Measurements from ENCODE around the gene USP37.

USP37 gene

DNA sequence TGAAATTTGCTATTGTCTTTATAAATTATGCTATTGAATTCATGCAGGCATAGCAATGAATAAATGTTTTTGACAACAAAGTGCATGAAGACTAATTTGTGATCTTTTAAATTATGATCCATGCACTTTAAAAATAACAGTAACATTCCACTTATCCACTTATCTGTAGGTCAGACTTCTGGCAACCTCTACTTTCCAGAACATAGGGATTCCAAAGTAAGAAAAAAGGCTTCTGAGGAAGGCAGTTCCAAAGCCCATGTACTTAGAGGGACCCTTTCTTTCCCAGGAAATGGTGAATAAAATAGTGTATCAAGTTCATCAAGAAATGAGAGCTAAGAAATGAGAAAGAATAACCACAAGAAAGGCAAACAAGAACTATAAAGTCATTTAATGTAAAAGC, 90.9 kb downstream of the USP37 start:
- no peak for DNase-seq (ENCODE audit: low read depth in 2 of 2)

DNA sequence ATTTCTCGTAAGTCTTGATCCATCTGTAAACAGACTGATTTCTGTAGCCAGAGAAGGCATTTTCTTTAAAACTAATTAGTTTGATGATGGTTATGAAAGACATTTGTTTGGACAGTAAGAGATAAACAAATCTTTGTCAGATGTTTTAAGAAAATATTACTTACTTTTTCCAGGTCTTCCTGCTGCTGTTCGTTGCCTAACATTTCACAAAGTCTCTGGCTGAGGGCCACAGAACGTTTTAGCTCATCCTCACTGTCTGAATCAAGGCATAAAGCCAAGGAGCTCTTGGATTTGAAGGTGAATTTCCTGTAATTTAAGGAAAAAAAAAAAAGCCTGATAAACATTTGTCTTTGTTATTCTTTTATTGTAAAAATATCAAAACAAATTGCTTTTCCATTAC, 91.5 kb downstream of the USP37 start:
- DNase-seq (ENCODE audit: low read depth in 2 of 2), result no peak

DNA sequence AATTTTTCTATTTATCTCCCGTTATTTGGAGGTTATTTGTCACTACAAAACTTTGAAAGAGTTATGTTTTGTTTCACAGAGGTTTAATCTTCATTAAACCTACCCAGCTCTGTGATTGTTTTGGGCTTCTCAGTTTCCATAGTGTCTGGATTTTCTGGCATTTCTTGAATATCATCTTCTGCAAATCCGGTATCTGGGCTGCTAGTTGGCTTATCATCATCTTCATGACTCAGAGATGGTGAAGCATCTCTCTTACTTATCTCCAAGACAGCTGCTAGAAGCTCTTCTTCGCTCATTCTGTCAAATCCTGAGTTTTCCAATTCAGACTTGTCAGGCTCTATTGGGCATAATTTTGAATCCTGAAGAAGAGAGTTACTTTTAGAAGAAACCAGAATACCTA, 93.6 kb downstream of the USP37 start:
- no peak for DNase-seq (ENCODE audit: low read depth in 2 of 2)

DNA sequence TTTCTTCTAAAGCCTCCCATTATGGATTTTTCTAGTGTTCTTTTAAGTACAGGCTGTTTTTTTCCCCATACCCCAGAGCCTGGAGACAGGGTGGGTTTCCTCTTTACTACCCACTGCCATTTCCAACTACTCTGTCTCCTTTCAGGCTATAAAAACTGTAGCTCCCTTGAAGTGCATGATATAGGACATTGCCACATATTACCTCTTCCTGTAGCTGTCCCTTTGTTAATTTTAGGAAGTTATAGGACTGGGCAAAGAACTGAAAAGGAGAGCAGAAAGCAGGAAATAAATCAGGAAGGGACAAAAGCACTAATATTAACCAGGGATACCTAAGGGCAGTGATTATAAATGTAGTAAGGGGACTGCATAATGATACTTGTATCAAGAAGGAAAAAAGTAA, 95.2 kb downstream of the USP37 start:
- no peak for DNase-seq (ENCODE audit: low read depth in 2 of 2)

DNA sequence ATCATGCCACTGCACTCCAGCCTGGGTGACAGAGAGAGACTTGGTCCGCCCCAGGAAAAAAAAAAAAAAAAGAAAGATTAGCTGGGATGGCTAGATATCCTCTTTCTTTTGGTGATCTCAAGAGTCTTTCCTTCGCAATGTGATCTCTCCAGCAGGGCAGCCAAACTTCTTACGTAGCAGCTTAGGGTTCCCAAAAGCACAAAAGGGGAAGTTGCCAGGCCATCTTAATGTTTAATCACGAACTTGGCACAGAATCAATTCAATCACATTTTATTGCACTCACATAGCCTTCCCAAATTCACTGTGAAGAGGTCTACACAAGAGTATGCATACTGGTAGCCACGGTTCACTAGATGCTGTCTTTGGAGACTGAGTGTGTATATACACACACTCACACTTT, 96.2 kb downstream of the USP37 start:
- DNase-seq (ENCODE audit: low read depth in 2 of 2), result no peak

DNA sequence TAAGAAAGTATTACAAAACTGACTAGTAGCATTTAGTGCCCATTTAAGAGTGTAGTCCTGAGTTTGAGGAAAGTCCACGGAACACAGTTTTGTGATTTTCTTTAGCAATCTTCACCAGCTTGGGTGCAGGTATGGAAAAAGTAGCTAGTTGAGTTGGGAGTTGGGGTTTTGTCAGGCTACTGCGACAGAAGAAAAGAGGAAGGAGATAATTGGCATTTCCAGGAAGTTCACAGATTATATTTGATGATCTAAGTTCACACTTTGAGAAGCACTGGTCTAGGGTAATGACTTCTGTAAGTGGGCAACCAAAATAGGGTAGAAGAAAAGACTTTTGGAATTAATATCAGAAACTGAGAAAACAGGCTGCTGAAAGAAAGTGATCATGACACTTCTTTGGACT, 97.1 kb downstream of the USP37 start:
- no peak for DNase-seq (ENCODE audit: low read depth in 2 of 2)

DNA sequence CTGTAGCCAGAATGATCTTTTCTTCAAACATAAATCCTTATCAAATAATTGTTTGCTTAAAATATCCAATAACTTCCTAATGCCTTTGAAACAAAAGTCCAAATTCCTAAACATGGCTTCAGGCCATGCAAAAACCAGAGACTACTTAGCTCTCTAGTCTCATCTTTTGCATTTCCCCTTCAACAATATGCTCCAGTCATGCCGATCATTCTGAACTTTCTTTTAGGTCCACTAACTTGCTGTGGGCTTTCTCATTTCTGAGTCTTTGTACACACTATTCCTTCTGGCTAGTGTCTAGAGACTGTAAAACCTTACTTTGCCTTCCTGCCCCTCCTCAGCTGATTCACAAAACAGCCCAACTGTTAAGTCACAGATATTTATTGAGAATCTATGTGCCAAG, 97.7 kb downstream of the USP37 start:
- DNase-seq (ENCODE audit: low read depth in 2 of 2), result no peak

DNA sequence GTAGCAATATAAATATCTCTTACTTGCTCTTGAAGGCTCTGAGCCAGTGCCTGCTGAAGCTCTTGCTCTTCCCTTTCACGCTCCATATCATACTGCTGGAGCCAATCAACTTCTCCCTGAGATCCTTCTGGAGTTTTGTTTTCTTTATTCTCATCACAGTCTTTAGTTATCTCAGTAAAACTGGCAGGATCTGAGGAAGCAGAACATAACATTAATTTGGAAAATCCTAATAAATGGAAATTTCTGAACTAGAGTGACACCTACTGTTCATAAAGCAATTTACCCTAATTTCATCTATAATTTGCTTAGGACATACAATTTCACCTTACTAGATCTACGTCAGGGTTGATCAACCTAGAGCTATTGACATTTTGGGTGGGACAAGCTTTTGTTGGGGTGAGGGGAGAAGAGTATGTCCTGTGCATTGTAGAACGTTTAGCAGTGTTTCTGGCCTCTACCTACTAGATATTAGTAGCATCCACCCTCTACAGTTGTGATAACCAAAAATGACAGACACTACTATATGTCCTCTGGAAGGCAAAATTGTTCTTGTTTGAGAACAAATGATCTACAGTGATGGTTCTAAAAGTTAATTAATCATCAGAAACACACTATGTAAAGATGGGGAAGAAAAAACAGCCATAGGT, 102.0 kb downstream of the USP37 start:
- DNase-seq (ENCODE audit: low read depth in 2 of 2), result no peak

DNA sequence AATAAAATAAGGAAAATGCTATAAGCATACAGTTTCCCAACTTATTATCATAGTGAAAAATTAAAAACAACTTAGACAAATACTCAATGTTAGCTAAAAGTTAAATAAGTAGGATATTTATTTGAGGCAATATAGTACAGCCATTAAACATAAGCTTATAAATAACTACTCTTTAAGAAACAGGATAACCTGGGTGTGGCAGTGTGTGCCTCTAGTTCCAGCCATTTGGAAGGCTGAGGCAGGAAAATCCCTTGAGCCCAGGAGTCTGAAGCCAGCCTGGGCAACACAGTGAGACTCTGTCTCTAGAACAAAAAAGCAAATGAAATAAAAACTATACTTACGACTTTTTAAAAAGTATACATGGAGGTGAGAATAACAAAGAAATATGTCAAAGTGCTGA, 109.6 kb downstream of the USP37 start:
- no peak for DNase-seq (ENCODE audit: low read depth in 2 of 2)

DNA sequence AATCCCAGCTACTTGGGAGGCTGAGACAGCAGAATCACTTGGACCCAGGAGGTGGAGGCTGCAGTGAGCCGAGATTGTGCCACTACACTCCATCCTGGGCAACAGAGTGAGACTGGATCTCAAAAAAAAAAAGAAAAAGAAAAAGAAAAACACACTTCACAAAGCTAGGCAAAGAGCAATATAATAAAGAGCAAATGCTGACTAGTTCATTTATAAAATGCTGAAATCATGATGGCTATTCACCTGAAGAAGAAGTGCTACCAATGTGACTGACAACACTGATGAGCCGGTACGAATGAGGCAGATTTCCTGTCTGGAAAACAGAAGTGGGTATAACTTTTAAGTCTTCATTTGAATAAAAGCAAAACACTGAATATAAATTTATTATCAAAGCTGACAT, 111.3 kb downstream of the USP37 start:
- DNase-seq (ENCODE audit: low read depth in 2 of 2), result no peak

DNA sequence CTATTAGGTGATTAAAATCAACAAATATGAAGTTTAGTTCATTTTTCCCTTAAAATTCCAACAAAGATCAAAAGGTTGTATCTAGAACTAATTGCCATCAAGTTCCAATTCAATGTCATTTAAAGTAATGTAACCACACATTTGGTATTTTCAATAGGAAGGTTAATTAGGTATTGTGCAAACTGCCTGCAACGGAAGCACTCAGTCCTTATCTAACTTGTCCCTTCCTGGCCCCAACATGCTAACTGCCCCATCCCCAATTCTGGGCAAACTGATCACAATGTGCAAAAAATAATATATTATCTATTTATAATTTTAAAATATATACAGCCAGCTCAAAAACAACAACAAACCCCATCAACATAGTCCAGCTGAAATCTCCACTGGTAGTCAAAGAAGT, 116.1 kb downstream of the USP37 start:
- DNase-seq (ENCODE audit: low read depth in 2 of 2), result no peak

DNA sequence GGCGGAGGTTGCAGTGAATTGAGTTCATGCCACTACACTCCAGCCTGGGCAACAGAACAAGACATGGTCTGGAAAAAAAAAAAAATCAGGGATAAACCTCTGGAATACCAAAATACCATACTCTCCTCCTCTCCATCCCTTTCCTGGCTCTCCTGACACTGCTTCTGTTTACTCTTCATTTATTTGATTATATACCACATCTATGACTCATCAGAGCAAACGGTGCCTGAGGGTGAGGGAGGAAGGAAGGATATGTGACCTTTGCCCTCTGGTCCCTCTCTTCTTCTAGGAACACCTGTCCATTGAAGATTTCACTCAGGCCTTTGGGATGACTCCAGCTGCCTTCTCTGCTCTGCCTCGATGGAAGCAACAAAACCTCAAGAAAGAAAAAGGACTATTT, 119.2 kb downstream of the USP37 start:
- DNase-seq (ENCODE audit: low read depth in 2 of 2), result no peak

DNA sequence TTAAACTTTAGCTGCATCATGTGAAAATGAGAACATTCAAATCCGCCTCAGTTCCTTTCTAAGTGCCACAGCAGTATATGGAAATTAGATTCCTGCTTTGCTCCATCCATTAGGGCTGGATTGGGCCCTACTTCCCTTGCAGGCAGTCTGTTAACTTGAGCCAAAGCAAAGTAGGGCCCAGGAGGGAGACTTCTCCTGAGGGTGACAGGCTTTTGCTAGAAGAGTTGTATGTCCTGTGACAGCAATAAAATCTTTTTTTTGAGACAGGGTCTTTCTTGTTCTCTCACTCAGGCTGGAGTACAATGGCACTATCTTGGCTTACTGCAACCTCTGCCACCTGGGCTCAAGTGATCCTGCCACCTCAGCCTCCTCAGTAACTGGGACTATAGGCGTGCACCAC, 121.1 kb downstream of the USP37 start:
- no peak for DNase-seq (ENCODE audit: low read depth in 2 of 2)

DNA sequence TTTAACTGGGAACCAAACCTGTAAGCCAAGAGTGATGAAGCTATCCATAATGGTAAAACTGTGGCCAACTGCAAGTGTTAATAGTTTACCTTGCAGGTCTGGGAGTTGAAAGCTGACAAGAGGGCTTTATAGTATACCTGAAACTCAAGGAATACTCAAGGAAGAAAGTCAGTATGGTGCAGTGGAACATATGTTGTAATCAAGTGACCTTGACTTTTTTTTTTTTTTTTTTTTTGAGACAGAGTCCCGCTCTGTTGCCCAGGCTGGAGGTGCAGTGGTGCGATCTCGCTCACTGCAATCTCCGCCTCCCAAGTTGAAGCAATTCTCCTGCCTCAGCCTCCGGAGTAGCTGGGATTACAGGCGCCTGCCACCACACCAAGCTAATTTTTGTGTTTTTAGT, 121.6 kb downstream of the USP37 start:
- DNase-seq (ENCODE audit: low read depth in 2 of 2), result no peak

DNA sequence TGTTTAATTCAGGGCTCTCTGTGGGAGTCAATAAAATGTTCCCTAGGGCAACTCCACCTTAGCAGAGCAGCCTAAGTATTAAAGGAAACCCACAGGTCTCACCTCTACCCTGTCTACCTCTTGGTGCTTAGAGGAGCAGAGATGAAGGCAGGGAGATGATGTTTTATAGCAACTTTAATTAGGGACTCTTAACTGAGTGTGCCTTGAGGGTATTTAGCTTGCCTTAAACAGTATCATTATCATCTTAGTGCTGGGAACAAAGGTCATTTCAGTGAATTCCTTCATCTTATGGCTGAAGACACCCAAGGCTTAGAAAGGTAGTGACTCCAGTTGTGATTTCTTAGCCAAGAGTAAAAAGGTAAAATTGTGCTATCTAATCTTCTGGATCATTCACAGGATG, 122.5 kb downstream of the USP37 start:
- DNase-seq (ENCODE audit: low read depth in 2 of 2), result no peak

DNA sequence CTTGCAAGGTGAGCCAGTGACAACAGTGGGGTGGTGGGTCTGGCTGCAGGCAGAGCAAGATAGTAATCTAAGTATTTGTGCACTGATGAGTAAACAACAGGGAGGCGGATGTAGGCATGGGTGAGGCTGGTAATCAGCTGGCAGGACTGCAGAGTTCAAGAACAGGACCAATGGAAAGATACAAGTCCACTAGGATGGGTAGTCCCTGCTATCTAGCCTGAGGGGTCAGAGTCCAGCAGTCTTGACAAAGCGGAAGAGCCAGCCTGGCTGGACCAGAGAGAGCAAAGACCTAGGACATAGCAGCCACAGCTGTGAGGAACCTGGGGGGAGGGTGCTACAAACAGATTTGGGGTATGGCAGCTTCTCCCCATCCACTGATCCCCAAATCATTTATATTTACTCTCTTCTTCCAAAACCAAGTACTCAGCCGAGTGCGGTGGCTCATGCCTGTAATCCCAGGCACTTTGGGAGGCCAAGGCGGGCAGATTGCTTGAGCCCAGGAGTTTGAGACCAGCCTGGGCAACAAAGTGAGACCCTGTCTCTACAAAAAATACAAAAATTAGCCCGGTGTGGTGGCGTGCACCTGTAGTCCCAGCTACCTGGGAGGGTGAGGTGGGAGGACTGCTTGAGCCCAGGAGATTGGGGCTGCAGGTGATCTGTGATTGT, 123.3 kb downstream of the USP37 start:
- no peak for DNase-seq (ENCODE audit: low read depth in 2 of 2)

DNA sequence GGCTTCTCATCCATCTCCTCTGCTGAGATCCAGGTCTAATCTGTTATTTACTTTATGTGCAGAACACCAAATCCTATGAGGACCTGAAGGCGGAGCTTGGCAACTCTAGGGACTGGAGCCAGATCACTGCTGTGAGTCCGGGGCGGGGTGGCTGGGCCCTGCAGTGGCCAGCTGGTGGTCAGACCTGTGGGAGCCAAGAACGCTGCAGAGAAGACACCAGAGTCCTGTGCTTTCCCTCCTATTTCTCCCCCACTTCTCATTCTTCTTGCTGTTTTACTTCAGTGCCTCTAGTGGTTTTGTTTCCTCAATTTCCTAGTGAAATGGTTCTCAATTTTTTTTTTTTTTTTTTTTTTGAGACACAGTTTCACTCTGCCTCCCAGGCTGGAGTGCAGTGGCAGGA, 129.6 kb downstream of the USP37 start:
- no peak for DNase-seq (ENCODE audit: low read depth in 2 of 2)

DNA sequence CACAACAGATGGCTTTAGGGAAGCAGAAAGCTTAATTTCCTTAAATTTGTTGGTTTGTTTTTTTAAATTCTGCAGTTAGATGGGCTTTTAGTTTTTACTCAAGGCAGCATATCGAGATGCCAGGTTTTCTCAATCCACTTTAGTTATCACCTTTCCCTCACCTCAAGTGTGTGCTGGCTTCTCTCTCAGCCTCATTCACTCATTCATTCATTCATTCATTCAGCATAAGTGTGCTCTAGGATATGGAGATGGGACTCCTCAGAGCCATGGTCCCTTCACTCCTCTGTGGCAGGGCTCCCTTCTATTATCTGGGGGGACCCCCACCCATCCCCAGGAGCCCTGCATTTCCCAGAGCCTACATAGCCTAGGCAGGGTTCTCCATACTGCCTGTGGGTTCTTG, 130.2 kb downstream of the USP37 start:
- no peak for DNase-seq (ENCODE audit: low read depth in 2 of 2)

DNA sequence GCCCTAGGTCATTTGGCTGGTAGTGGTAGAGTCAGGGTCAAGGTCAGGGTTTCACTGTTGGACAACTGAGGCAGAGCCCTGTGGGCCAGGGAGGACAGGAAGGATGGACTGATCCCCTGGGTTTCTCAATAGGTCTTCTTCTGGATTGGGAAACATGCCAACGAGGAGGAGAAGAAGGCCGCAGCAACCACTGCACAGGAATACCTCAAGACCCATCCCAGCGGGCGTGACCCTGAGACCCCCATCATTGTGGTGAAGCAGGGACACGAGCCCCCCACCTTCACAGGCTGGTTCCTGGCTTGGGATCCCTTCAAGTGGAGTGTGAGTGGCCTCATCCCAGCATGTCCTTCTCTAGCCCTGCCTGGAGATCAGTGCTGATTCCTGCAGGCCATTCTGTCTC, 131.2 kb downstream of the USP37 start:
- DNase-seq (ENCODE audit: low read depth in 2 of 2), result no peak

DNA sequence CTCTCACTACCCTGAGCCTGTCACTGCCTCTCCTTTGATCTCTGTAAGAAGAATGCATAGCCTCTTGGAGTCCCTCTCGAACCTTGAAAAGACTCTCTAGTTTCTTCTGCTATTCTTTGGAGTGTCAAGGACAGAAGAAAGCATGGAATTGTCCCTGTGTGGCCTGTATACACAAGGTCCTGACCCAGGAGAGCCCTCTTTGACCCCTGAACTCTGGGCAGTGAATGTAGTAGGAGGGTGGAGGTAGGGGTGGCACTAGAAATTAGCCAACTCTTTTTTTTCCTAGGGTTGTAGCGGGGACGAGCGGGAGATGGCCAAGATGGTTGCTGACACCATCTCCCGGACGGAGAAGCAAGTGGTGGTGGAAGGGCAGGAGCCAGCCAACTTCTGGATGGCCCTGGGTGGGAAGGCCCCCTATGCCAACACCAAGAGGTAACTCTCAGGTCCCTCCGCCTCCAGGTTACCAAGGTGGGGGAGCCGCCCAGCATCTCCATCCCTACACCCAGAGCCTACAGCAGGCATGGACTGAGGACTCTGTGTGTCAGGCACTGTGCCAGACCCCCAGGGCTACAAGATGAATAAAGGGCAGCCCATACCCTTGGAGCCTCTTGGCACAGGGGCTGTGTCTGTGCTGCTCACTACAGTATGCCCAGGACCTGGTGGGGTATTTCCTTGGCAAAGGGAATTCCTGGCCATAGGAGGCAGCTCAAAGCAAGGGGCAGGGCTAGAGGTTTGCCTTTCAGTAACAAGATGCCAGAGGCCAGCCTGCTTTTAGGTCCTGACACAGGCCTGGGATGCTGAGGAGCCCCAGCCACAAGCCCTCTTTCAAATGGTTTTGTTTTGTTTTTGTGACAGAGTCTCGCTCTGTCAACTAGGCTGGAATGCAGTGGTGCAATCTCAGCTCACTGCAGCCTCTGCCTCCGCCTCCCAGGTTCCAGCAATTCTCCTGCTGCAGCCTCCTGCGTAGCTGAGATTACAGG, 132.9 kb downstream of the USP37 start:
- DNase-seq (ENCODE audit: low read depth in 2 of 2), result no peak

DNA sequence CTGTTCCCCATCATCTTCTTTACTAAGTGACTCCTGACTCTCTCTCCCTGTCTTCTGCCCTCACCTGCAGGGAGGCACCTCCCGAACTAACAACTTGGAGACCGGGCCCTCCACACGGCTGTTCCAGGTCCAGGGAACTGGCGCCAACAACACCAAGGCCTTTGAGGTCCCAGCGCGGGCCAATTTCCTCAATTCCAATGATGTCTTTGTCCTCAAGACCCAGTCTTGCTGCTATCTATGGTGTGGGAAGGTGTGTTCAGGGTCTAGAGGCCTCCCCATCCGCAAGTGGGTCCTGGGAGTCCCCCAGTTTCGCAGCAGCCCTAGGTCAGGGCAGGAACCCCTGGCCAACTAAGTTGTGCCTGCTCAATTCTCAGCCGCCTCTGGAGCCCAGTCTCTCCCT, 133.7 kb downstream of the USP37 start:
- no peak for DNase-seq (ENCODE audit: low read depth in 2 of 2)

DNA sequence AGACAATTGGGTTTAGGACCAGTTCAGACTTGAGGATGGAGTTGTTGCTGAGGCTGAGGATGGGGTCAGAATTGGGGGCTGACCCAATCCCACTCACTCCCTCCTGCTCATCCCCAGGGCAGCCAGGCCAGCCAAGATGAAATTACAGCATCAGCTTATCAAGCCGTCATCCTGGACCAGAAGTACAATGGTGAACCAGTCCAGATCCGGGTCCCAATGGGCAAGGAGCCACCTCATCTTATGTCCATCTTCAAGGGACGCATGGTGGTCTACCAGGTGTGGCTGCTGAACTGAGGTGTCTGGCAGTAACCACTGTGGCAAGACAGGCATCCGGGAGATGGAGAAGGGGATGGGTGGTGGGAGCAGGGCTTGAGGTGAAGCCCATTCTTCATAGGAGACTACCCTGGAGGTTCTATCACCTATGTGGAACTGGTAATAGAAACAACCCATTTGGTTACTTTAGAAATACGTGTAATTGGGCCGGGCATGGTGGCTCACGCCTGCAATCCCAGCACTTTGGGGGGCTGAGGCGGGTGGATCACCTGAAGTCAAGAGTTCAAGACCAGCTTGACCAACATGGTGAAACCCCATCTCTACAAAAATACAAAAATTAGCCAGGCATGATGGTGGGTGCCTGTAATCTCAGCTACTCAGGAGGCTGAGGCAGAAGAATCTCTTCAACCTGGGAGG, 135.3 kb downstream of the USP37 start:
- no peak for DNase-seq (ENCODE audit: low read depth in 2 of 2)

Data from stimulated activated CD4-positive, alpha-beta T cell treated with anti-CD3 and anti-CD28 coated beads, Interleukin-4, amount 100 ng/mL, for 48 hours (primary cell).